Type B pancreatic cell (in vitro differentiated cells): ENCODE measurements around the gene USP34. TPM values are rescaled to one million over a fixed set of nuclear protein-coding genes. Genes with fewer than 3 reads are reported as not detected.
"Not testable (repeated sequence)": the region's sequence is repeated elsewhere in the genome, so short reads cannot be mapped to it uniquely, and the experiment has no call there.

Experiments used
- DNase-seq: peaks from one replicate; pipeline ENCODE4 v3.0.0; 2021; ENCODE audit warnings: mixed read lengths; ENCODE audit not compliant: unreplicated experiment; ENCODE audit errors: extremely low spot score
- H3K27ac Mint-ChIP-seq: 2 replicates; pipeline ENCODE4 v1.8.0; 2021; ENCODE audit warnings: mild to moderate bottlenecking, mixed read lengths
- H3K27me3 Mint-ChIP-seq: 2 replicates; pipeline ENCODE4 v1.8.0; 2021; ENCODE audit warnings: mixed read lengths
- H3K36me3 Mint-ChIP-seq: 2 replicates; pipeline ENCODE4 v1.8.0; 2021; ENCODE audit warnings: mixed read lengths
- H3K4me1 Mint-ChIP-seq: one replicate; pipeline ENCODE4 v1.8.0; 2021; ENCODE audit warnings: mixed read lengths; ENCODE audit not compliant: unreplicated experiment
- H3K4me3 Mint-ChIP-seq: 2 replicates; pipeline ENCODE4 v1.8.0; 2021; ENCODE audit warnings: mild to moderate bottlenecking, mixed read lengths
- H3K9me3 Mint-ChIP-seq: 2 replicates; pipeline ENCODE4 v1.8.0; 2021; ENCODE audit warnings: mixed read lengths
- CTCF ChIP-seq: fragments of 200-600 bp; sonication (generic); conservative IDR thresholded peaks from 2 replicates; pipeline ENCODE4 v1.5.0; 2021; ENCODE audit warnings: antibody characterized with exemption, mild to moderate bottlenecking
- total RNA-seq: library from RNA; stranded (reverse); gene quantifications from 2 replicates; pipeline ENCODE4 v1.2.1, GENCODE V29; 2021; ENCODE audit warnings: low replicate concordance

Gene USP34
- total RNA-seq, 1 donor from 2014 or later = 94.7 TPM

DNA sequence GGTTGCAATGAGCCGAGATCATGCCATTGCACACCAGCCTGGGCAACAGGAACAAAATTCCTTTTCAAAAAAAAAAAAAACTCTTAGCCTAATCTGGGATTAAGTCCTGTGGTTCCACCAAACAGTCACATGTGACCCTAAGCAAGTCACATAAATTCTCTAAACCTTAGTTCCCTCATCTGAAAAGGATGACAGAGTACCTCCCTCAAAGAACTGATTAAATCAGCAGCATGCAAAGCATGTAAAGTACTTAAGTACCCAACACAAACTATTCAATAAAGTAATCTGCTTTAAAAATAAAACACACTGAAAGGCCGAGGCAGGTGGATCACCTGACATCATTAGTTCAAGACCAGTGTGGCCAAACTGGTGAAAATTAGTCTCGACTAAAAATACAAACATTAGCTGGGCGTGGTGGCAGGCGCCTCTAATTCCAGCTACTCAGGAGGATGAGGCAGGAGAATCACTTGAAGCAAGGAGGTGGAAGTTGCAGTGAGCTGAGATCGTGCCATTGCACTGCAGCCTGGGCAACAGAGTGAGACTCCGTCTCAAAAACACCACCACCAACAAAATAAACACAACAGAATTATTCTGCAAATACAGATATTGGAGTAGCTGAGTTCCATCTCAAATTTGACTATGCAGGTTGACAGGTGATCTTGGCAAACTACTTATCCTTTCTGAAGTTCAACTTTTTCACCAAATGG lies 7.0 kb downstream of the USP34 start:
- TF ChIP-seq CTCF = no peak
- Mint-ChIP-seq H3K9me3 (no peaks in the 10 kb centered on the region), H3K4me1 (peaks cover 12% of the 10 kb centered on the region), H3K27ac (no peak overlapping the region), H3K4me3 (no peak overlapping the region), H3K27me3 (no peaks in the 10 kb centered on the region), H3K36me3 (peaks cover 7% of the 10 kb centered on the region)
- no peak for DNase-seq

- H3K27ac Mint-ChIP-seq = no peak overlapping the region
Observed at GRCh38 chr2:61461404-61461803, 9.5 kb downstream of the USP34 start.

GRCh38 chr2:61460163-61460562 lies 10.7 kb downstream of the USP34 start:
- no peak for TF ChIP-seq CTCF
- no peak for DNase-seq
- H3K27ac Mint-ChIP-seq = no peak overlapping the region
- no peak overlapping the region for H3K4me3 Mint-ChIP-seq
- H3K4me1 Mint-ChIP-seq = peaks cover 12% of the 10 kb centered on the region
- peaks cover 12% of the 10 kb centered on the region for H3K36me3 Mint-ChIP-seq
- no peaks in the 10 kb centered on the region for H3K27me3 Mint-ChIP-seq
- no peaks in the 10 kb centered on the region for H3K9me3 Mint-ChIP-seq

More at GRCh38 chr2:61461404-61461803, 9.5 kb downstream of the USP34 start:
- no peaks in the 10 kb centered on the region for H3K27me3 Mint-ChIP-seq
- peaks cover 12% of the 10 kb centered on the region for H3K4me1 Mint-ChIP-seq
- no peak for DNase-seq
- no peak overlapping the region for H3K4me3 Mint-ChIP-seq
- peaks cover 7% of the 10 kb centered on the region for H3K36me3 Mint-ChIP-seq
- no peaks in the 10 kb centered on the region for H3K9me3 Mint-ChIP-seq
- TF ChIP-seq CTCF = no peak

- Mint-ChIP-seq H3K27me3 (no peaks in the 10 kb centered on the region), H3K4me3 (no peak overlapping the region), H3K4me1 (peaks cover 4% of the 10 kb centered on the region), H3K27ac (no peak overlapping the region), H3K36me3 (peaks cover 12% of the 10 kb centered on the region), H3K9me3 (no peaks in the 10 kb centered on the region)
- DNase-seq = no peak
- no peak for TF ChIP-seq CTCF
Observed at GRCh38 chr2:61456746-61457420, 14.0 kb downstream of the USP34 start.

DNA sequence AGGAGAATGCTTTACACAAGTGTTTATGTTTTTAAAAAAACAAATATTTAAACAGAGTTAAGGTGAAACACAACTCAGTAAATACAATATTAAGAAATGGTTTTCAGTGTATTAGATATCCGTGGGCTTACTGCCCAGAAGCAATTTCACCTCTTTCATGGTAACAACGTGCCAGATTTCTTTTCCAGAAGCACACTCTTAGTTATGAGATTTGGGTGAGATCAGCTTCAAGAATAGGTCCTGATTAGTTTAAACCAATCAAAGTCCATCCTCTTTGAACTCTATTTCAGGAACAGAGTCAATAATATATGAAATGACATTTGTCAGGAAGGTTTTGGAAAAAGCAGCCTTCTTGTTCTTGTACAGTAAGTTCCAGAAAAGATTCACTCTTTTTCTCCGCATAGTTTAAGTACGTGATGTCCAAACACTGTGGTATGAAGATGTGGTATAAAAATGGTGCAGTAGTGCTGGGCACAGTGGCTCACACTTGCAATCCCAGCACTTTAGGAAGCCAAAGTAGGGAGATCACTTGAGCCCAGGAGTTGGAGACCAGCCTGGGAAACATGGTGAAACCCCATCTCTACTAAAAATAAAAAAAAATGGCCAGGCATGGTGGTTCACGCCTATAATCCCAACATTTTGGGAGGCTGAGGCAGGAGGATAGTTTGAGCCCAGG lies 14.7 kb downstream of the USP34 start:
- no peak for DNase-seq
- H3K4me3 Mint-ChIP-seq = no peak overlapping the region
- H3K27me3 Mint-ChIP-seq = no peaks in the 10 kb centered on the region
- H3K27ac Mint-ChIP-seq = no peak overlapping the region
- H3K36me3 Mint-ChIP-seq = peaks cover 12% of the 10 kb centered on the region
- H3K9me3 Mint-ChIP-seq = no peaks in the 10 kb centered on the region
- H3K4me1 Mint-ChIP-seq = peaks cover 4% of the 10 kb centered on the region
- no peak for TF ChIP-seq CTCF

DNA sequence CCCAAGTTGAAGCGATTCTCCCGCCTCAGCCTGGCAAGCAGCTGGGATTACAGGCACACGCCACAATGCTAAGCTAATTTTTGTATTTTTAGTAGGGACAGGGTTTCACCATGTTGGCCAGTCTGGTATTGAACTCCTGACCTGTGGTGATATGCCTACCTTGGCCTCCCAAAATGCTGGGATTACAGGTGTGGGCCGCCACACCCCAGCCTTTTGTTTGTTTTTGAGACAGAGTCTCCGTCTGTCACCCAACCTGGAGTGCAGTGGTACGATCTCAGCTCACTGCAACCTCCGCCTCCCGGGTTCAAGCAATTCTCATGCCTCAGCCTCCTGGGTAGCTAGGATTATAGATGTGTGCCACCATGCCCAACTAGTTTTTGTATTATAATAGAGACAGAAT lies 15.9 kb downstream of the USP34 start:
- not testable (repeated sequence) for DNase-seq, H3K27ac Mint-ChIP-seq, H3K9me3 Mint-ChIP-seq, H3K4me1 Mint-ChIP-seq, H3K27me3 Mint-ChIP-seq, H3K4me3 Mint-ChIP-seq
- peaks cover 15% of the 10 kb centered on the region for H3K36me3 Mint-ChIP-seq
